Kidney (tissue), 14 donors: ENCODE data around the gene CAPRIN1. TPM values are rescaled to one million over a fixed set of nuclear protein-coding genes. Genes with fewer than 3 reads are reported as not detected.

Experiments
- DNase-seq, 5 donors: peaks; one replicate each; pipeline ENCODE4 v3.0.0-alpha.2; 2013 to 2020
- FAIRE-seq: peaks from 2 replicates; lab custom pipeline; 2012; peaks lifted over from hg19 to GRCh38; lab: Jason Lieb, UNC
- H3K27ac ChIP-seq, 2 donors: one replicate each; pipeline ENCODE4 v1.7.0; 2013; ENCODE audit warnings: low read depth in 2 of 2, low read length in 2 of 2, inconsistent platforms in 1 of 2
- H3K27me3 ChIP-seq: one replicate; pipeline ENCODE4 v1.7.1; 2013; ENCODE audit warnings: low read length, inconsistent platforms; ENCODE audit not compliant: control insufficient read depth, insufficient read depth
- H3K36me3 ChIP-seq, 3 donors: one replicate each; pipeline versions ENCODE4 v1.7.0 to v1.7.1; 2013; ENCODE audit warnings: low read length in 3 of 3, control low read depth in 1 of 3, inconsistent platforms in 1 of 3; ENCODE audit not compliant: insufficient read depth in 3 of 3, control insufficient read depth in 2 of 3
- H3K4me1 ChIP-seq, 3 donors: one replicate each; pipeline versions ENCODE4 v1.7.0 to v1.7.1; 2013; ENCODE audit warnings: low read length in 3 of 3, inconsistent platforms in 1 of 3, low read depth in 1 of 3; ENCODE audit not compliant: control insufficient read depth in 2 of 3, insufficient read depth in 2 of 3
- H3K4me3 ChIP-seq, 3 donors: one replicate each; pipeline versions ENCODE4 v1.7.0 to v1.8.1; 2013; ENCODE audit warnings: low read length in 3 of 3, control low read depth in 1 of 3, inconsistent platforms in 1 of 3
- H3K9ac ChIP-seq, 3 donors: one replicate each; pipeline versions ENCODE4 v1.7.0 to v1.7.1; 2013; ENCODE audit warnings: low read length in 3 of 3, control low read depth in 1 of 3, inconsistent platforms in 1 of 3
- H3K9me3 ChIP-seq, 3 donors: one replicate each; pipeline versions ENCODE4 v1.7.0 to v1.7.1; 2013; ENCODE audit warnings: low read length in 3 of 3, control low read depth in 1 of 3, inconsistent platforms in 1 of 3; ENCODE audit not compliant: control insufficient read depth in 2 of 3, insufficient read depth in 1 of 3
- CTCF ChIP-seq: IDR thresholded peaks from 3 replicates; pipeline ENCODE4 v1.5.1; 2012; ENCODE audit warnings: mild to moderate bottlenecking, moderate library complexity, borderline replicate concordance; ENCODE audit not compliant: insufficient read depth; ENCODE audit errors: extremely low read depth
- intact Hi-C: fragments of 100-400 bp; cut with DNase I; formaldehyde crosslinking; loops from one replicate; pipeline ENCODE4 v1.11.1; 2022
- polyA plus RNA-seq: library from polyadenylated mRNA; stranded (reverse); fragments of 350-450 nt; fragmentation: Illumina TruSeq; extraction: RNeasy Lipid Tissue Mini Kit (QIAGEN cat#74804); gene quantifications from one replicate; pipeline ENCODE4 v1.2.3, GENCODE V29; 2014; ENCODE audit warnings: low read depth, low replicate concordance; ENCODE audit not compliant: insufficient read depth
- total RNA-seq: library from RNA; stranded (reverse); fragmentation: NEBNext Ultra II Directional; extraction: Animal tissue kit (Norgen Biotek cat#: 25700); gene quantifications from one replicate; pipeline ENCODE4 v1.2.1, GENCODE V29; 2021
- donor health status: control.
- donor health status: control.
- donor health status: control.
- donor health status: control.
- donor health status: control.
- donor health status: DM: yes; HTN: yes; CAD: no.
- donor health status: Normal renal cell carcinoma (clear cell type).

CAPRIN1 gene
- total and polyA plus RNA-seq, 2 donors from 2014 or later = 83.3 to 174 TPM

- H3K9ac ChIP-seq = no peak overlapping the region
- no peaks in the 10 kb centered on the region for H3K9me3 ChIP-seq
- no peaks in the 10 kb centered on the region for H3K4me1 ChIP-seq
- FAIRE-seq (no peak), DNase-seq (no peak)
- H3K36me3 ChIP-seq = no peaks in the 10 kb centered on the region
- no peak overlapping the region for H3K27ac ChIP-seq
- no peak for TF ChIP-seq CTCF
- H3K27me3 ChIP-seq = no peaks in the 10 kb centered on the region
- intact Hi-C loops = no loop called here
- no peak overlapping the region for H3K4me3 ChIP-seq
Observed at GRCh38 chr11:34037016-34037415, 14.5 kb upstream of the CAPRIN1 start.

- Histone ChIP-seq H3K4me3 (no peak overlapping the region), H3K9me3 (no peaks in the 10 kb centered on the region), H3K4me1 (no peaks in the 10 kb centered on the region), H3K27ac (no peak overlapping the region), H3K36me3 (no peaks in the 10 kb centered on the region), H3K27me3 (no peaks in the 10 kb centered on the region), H3K9ac (no peak overlapping the region)
- DNase-seq (no peak), FAIRE-seq (no peak)
- intact Hi-C loops = no loop called here
- no peak for TF ChIP-seq CTCF
Observed at GRCh38 chr11:34040571-34040970, 11.0 kb upstream of the CAPRIN1 start.

GRCh38 chr11:34044664-34045485, 6.7 kb upstream of the CAPRIN1 start:
- H3K36me3 ChIP-seq = no peaks in the 10 kb centered on the region
- H3K4me1 ChIP-seq = no peaks in the 10 kb centered on the region
- FAIRE-seq (no peak), DNase-seq (peak in 1 of 5 donors; percentile 22)
- H3K9ac ChIP-seq = no peak overlapping the region
- H3K4me3 ChIP-seq = no peak overlapping the region
- H3K9me3 ChIP-seq = no peaks in the 10 kb centered on the region
- no peak for TF ChIP-seq CTCF
- no peak overlapping the region for H3K27ac ChIP-seq
- no peaks in the 10 kb centered on the region for H3K27me3 ChIP-seq
- intact Hi-C loops = no loop called here
